Measurements from ENCODE around the gene TXNRD1. TPM values are rescaled to one million over a fixed set of nuclear protein-coding genes. Genes with fewer than 3 reads are reported as not detected.

Gene TXNRD1
- total and polyA plus RNA-seq, 2 of the 8 experiments (the other 6 are each of a cell fraction or from before 2014, with no cell fraction given): 56.8 to 127 TPM

GRCh38 chr12:104223712-104224111 is 8.1 kb downstream of the TXNRD1 start:
- no peak overlapping the region for H3K9ac ChIP-seq (replicated peaks in 1 of 4; ENCODE audit: extremely low read depth in 1 of 4, low read depth in 3 of 4, low read length in 3 of 4)
- H3K27me3 ChIP-seq (replicated peaks in 1 of 4; ENCODE audit: control insufficient read depth in 3 of 4, extremely low read depth in 1 of 4, insufficient read depth in 3 of 4, low read length in 3 of 4): no peaks in the 10 kb centered on the region
- no peak overlapping the region for H2BK120ac ChIP-seq (replicated peaks; ENCODE audit: low read depth, low read length)
- no peak overlapping the region for H3K4me2 ChIP-seq (ENCODE audit: insufficient read depth in 1 of 2, low read depth in 2 of 2, low read length in 2 of 2)
- no peak overlapping the region for H2BK20ac ChIP-seq (ENCODE audit: low read length)
- no peak overlapping the region for H4K91ac ChIP-seq (replicated peaks; ENCODE audit: insufficient read length, low read length)
- no peak overlapping the region for H3K23ac ChIP-seq (ENCODE audit: insufficient read length)
- H3K79me1 ChIP-seq (ENCODE audit: low read depth, low read length): no peaks in the 10 kb centered on the region
- WGBS, 2 experiments (ENCODE audit: extremely low coverage in 1 of 2, insufficient coverage in 1 of 2, insufficient read length in 1 of 2, insufficient replicate concordance in 2 of 2, low coverage in 1 of 2, low lambda C conversion rate in 2 of 2, missing lambda C conversion rate in 1 of 2): 86% methylated on average over 2 of the region's 2 CpGs; no CpG with 5 or more reads in 1 of the 2 experiments
- H3K9me3 ChIP-seq (ENCODE audit: insufficient read depth in 2 of 2, low read depth in 1 of 2, low read length in 1 of 2): no peaks in the 10 kb centered on the region
- no peak overlapping the region for H3K4ac ChIP-seq (replicated peaks; ENCODE audit: insufficient read length, low read depth, low read length)
- no peaks in the 10 kb centered on the region for H3K79me2 ChIP-seq (ENCODE audit: control insufficient read depth in 1 of 2, insufficient read depth in 2 of 2, low read length in 2 of 2)
- no peak overlapping the region for H3K14ac ChIP-seq (ENCODE audit: insufficient read length)
- H2AK5ac ChIP-seq (ENCODE audit: low read depth, low read length): no peak overlapping the region
- FAIRE-seq (no peak), DNase-seq (ENCODE audit: low read depth in 1 of 2, low spot score in 2 of 2) (no peak)
- H2AFZ ChIP-seq (ENCODE audit: low read length): 0 out of 2 replicates have a peak overlapping the region, but pooled peaks have one; percentile 36
- H3K4me1 ChIP-seq (replicated peaks in 1 of 4; ENCODE audit: control insufficient read depth in 3 of 4, insufficient read depth in 4 of 4, low read length in 3 of 4): no peaks in the 10 kb centered on the region
- CTCF ChIA-PET (ENCODE audit: partially characterized antibody): interaction anchor here (0.9 to 2.1 kb wide), 8 partner anchors 10 to 567 kb away, joined by 3 to 7 read pairs (median 4); no protein-coding TSS in a partner anchor
- POLR2A ChIA-PET (ENCODE audit: partially characterized antibody): no interaction called here
- no peaks in the 10 kb centered on the region for H3K23me2 ChIP-seq (ENCODE audit: low read depth, low read length)
- no peak overlapping the region for H3K27ac ChIP-seq (ENCODE audit: low read depth, low read length)
- no peak overlapping the region for H2BK5ac ChIP-seq (ENCODE audit: low read depth, low read length)
- H3K18ac ChIP-seq (ENCODE audit: extremely low read depth, low read length): no peak overlapping the region
- H4K5ac ChIP-seq (ENCODE audit: insufficient read length, low read depth, low read length): no peak overlapping the region
- H2BK15ac ChIP-seq (ENCODE audit: low read length): no peak overlapping the region
- no peaks in the 10 kb centered on the region for H3K36me3 ChIP-seq (ENCODE audit: control insufficient read depth in 2 of 4, insufficient read depth in 4 of 4, low read length in 3 of 4)
- no peak overlapping the region for H3K56ac ChIP-seq (replicated peaks; ENCODE audit: insufficient read length, low read depth, low read length)
- H4K8ac ChIP-seq (ENCODE audit: extremely low read depth, insufficient read depth, low read length): no peak overlapping the region
- TF ChIP-seq CBX5 (IDR thresholded peaks at IDR 0.05; ENCODE audit: low read depth, low read length): no peak
- no peak for TF ChIP-seq TAF1 (IDR thresholded peaks at IDR 0.05; ENCODE audit: low read depth, low read length)
- TF ChIP-seq EZH2 (IDR thresholded peaks at IDR 0.05; ENCODE audit: low read depth, low read length, severe bottlenecking): no peak
- TF ChIP-seq TAF7 (optimal IDR thresholded peaks at IDR 0.05; ENCODE audit: borderline replicate concordance, low read depth, low read length): no peak
- no peak for TF ChIP-seq BACH1 (IDR thresholded peaks at IDR 0.05; ENCODE audit: low read length)
- TF ChIP-seq E2F6 (IDR thresholded peaks at IDR 0.05): no peak
- TF ChIP-seq RFX5 (IDR thresholded peaks at IDR 0.05; ENCODE audit: borderline replicate concordance, low read depth, low read length): no peak
- TF ChIP-seq JUND (IDR thresholded peaks at IDR 0.05; ENCODE audit: low read length): no peak
- no peak for TF ChIP-seq ATF2 (IDR thresholded peaks at IDR 0.05; ENCODE audit: low read length)
- TF ChIP-seq EP300 (IDR thresholded peaks at IDR 0.05; ENCODE audit: borderline replicate concordance in 1 of 2, low read depth in 2 of 2, low read length in 2 of 2): no peak
- no peak for TF ChIP-seq POU5F1 (IDR thresholded peaks at IDR 0.05; ENCODE audit: low read depth, low read length)
- no peak for TF ChIP-seq GTF2F1 (IDR thresholded peaks at IDR 0.05; ENCODE audit: borderline replicate concordance, low read depth, low read length)
- no peak overlapping the region for H3K4me3 ChIP-seq (ENCODE audit: extremely low read depth in 1 of 4, insufficient read depth in 2 of 4, low read depth in 3 of 4, low read length in 4 of 4)
- H2BK12ac ChIP-seq (ENCODE audit: low read depth, low read length): no peak overlapping the region
- H4K20me1 ChIP-seq (replicated peaks in 1 of 2; ENCODE audit: control insufficient read depth in 1 of 2, insufficient read depth in 2 of 2, low read length in 2 of 2): no peaks in the 10 kb centered on the region

Data from H1 (cell line).